Measurements from ENCODE around the gene HAUS1.
"Not testable (repeated sequence)": the region's sequence is repeated elsewhere in the genome, so short reads cannot be mapped to it uniquely, and the experiment has no call there.

Gene HAUS1

GRCh38 chr18:46113751-46114150 is 9.6 kb downstream of the HAUS1 start:
- Histone ChIP-seq H3K4me3 (ENCODE audit: insufficient read depth, low read depth, low read length) (no peak overlapping the region), H3K9me3 (ENCODE audit: control insufficient read depth, low read length) (no peaks in the 10 kb centered on the region), H3K27me3 (ENCODE audit: control insufficient read depth, insufficient read depth, low read length, poor library complexity, severe bottlenecking) (no peaks in the 10 kb centered on the region), H3K36me3 (ENCODE audit: control insufficient read depth, insufficient read depth, low read length) (peaks cover 26% of the 10 kb centered on the region), H3K27ac (ENCODE audit: insufficient read depth, low read depth, low read length, poor library complexity, severe bottlenecking) (no peak overlapping the region), H3K4me1 (ENCODE audit: control insufficient read depth, insufficient read depth, low read length) (no peaks in the 10 kb centered on the region)
- WGBS, 2 experiments, result 100% methylated on average over 1 of the region's 1 CpG

- peaks cover 58% of the 10 kb centered on the region for H3K36me3 ChIP-seq (ENCODE audit: control insufficient read depth, insufficient read depth, low read length)
- not testable (repeated sequence) for H3K27me3 ChIP-seq (ENCODE audit: control insufficient read depth, insufficient read depth, low read length, poor library complexity, severe bottlenecking); H3K9me3 ChIP-seq (ENCODE audit: control insufficient read depth, low read length); H3K4me3 ChIP-seq (ENCODE audit: insufficient read depth, low read depth, low read length); H3K27ac ChIP-seq (ENCODE audit: insufficient read depth, low read depth, low read length, poor library complexity, severe bottlenecking); H3K4me1 ChIP-seq (ENCODE audit: control insufficient read depth, insufficient read depth, low read length)
- WGBS, 2 experiments, result 93 to 97% methylated on average over 4 of the region's 4 CpGs
Observed at GRCh38 chr18:46126625-46127024, 22.4 kb downstream of the HAUS1 start.

- Histone ChIP-seq H3K27me3 (ENCODE audit: control insufficient read depth, insufficient read depth, low read length, poor library complexity, severe bottlenecking) (no peaks in the 10 kb centered on the region), H3K36me3 (ENCODE audit: control insufficient read depth, insufficient read depth, low read length) (peaks cover 31% of the 10 kb centered on the region), H3K4me1 (ENCODE audit: control insufficient read depth, insufficient read depth, low read length) (no peaks in the 10 kb centered on the region), H3K9me3 (ENCODE audit: control insufficient read depth, low read length) (no peaks in the 10 kb centered on the region), H3K27ac (ENCODE audit: insufficient read depth, low read depth, low read length, poor library complexity, severe bottlenecking) (no peak overlapping the region), H3K4me3 (ENCODE audit: insufficient read depth, low read depth, low read length) (no peak overlapping the region)
- 93 to 95% methylated on average over 2 of the region's 2 CpGs for WGBS, 2 experiments
Observed at GRCh38 chr18:46130061-46130460, 25.9 kb downstream of the HAUS1 start.

- not testable (repeated sequence) for H3K27me3 ChIP-seq (ENCODE audit: control insufficient read depth, insufficient read depth, low read length, poor library complexity, severe bottlenecking); H3K4me1 ChIP-seq (ENCODE audit: control insufficient read depth, insufficient read depth, low read length); H3K27ac ChIP-seq (ENCODE audit: insufficient read depth, low read depth, low read length, poor library complexity, severe bottlenecking); H3K9me3 ChIP-seq (ENCODE audit: control insufficient read depth, low read length); H3K4me3 ChIP-seq (ENCODE audit: insufficient read depth, low read depth, low read length)
- 91 to 95% methylated on average over 5 of the region's 8 CpGs for WGBS, 2 experiments
- H3K36me3 ChIP-seq (ENCODE audit: control insufficient read depth, insufficient read depth, low read length), result peaks cover 29% of the 10 kb centered on the region
Observed at GRCh38 chr18:46130549-46130948, 26.4 kb downstream of the HAUS1 start.

GRCh38 chr18:46133534-46133933 is 29.3 kb downstream of the HAUS1 start:
- WGBS, 2 experiments, result 94 to 100% methylated on average over 3 of the region's 3 CpGs
- Histone ChIP-seq H3K4me1 (ENCODE audit: control insufficient read depth, insufficient read depth, low read length) (no peaks in the 10 kb centered on the region), H3K9me3 (ENCODE audit: control insufficient read depth, low read length) (no peaks in the 10 kb centered on the region)

GRCh38 chr18:46134920-46135675 is 30.9 kb downstream of the HAUS1 start:
- 75 to 78% methylated on average over 9 of the region's 9 CpGs for WGBS, 2 experiments

More at GRCh38 chr18:46133534-46133933, 29.3 kb downstream of the HAUS1 start:
- peaks cover 14% of the 10 kb centered on the region for H3K36me3 ChIP-seq (ENCODE audit: control insufficient read depth, insufficient read depth, low read length)
- H3K27ac ChIP-seq (ENCODE audit: insufficient read depth, low read depth, low read length, poor library complexity, severe bottlenecking), result no peak overlapping the region
- no peak overlapping the region for H3K4me3 ChIP-seq (ENCODE audit: insufficient read depth, low read depth, low read length)
- H3K27me3 ChIP-seq (ENCODE audit: control insufficient read depth, insufficient read depth, low read length, poor library complexity, severe bottlenecking), result no peaks in the 10 kb centered on the region

GRCh38 chr18:46140173-46140572 is 36.0 kb downstream of the HAUS1 start:
- Histone ChIP-seq H3K4me3 (ENCODE audit: insufficient read depth, low read depth, low read length) (no peak overlapping the region), H3K27me3 (ENCODE audit: control insufficient read depth, insufficient read depth, low read length, poor library complexity, severe bottlenecking) (no peaks in the 10 kb centered on the region), H3K4me1 (ENCODE audit: control insufficient read depth, insufficient read depth, low read length) (no peaks in the 10 kb centered on the region), H3K27ac (ENCODE audit: insufficient read depth, low read depth, low read length, poor library complexity, severe bottlenecking) (no peak overlapping the region), H3K36me3 (ENCODE audit: control insufficient read depth, insufficient read depth, low read length) (no peaks in the 10 kb centered on the region), H3K9me3 (ENCODE audit: control insufficient read depth, low read length) (no peaks in the 10 kb centered on the region)
- WGBS, 2 experiments, result 83 to 97% methylated on average over 3 to 4 of the region's 4 CpGs

More at GRCh38 chr18:46134920-46135675, 30.9 kb downstream of the HAUS1 start:
- H3K36me3 ChIP-seq (ENCODE audit: control insufficient read depth, insufficient read depth, low read length), result peaks cover 2% of the 10 kb centered on the region
- no peak overlapping the region for H3K27ac ChIP-seq (ENCODE audit: insufficient read depth, low read depth, low read length, poor library complexity, severe bottlenecking)
- H3K27me3 ChIP-seq (ENCODE audit: control insufficient read depth, insufficient read depth, low read length, poor library complexity, severe bottlenecking), result no peaks in the 10 kb centered on the region
- no peak overlapping the region for H3K4me3 ChIP-seq (ENCODE audit: insufficient read depth, low read depth, low read length)
- no peaks in the 10 kb centered on the region for H3K4me1 ChIP-seq (ENCODE audit: control insufficient read depth, insufficient read depth, low read length)
- H3K9me3 ChIP-seq (ENCODE audit: control insufficient read depth, low read length), result no peaks in the 10 kb centered on the region

GRCh38 chr18:46141199-46141598 is 37.0 kb downstream of the HAUS1 start:
- Histone ChIP-seq H3K27me3 (ENCODE audit: control insufficient read depth, insufficient read depth, low read length, poor library complexity, severe bottlenecking) (no peaks in the 10 kb centered on the region), H3K4me3 (ENCODE audit: insufficient read depth, low read depth, low read length) (no peak overlapping the region), H3K36me3 (ENCODE audit: control insufficient read depth, insufficient read depth, low read length) (no peaks in the 10 kb centered on the region), H3K27ac (ENCODE audit: insufficient read depth, low read depth, low read length, poor library complexity, severe bottlenecking) (no peak overlapping the region), H3K9me3 (ENCODE audit: control insufficient read depth, low read length) (no peaks in the 10 kb centered on the region), H3K4me1 (ENCODE audit: control insufficient read depth, insufficient read depth, low read length) (no peaks in the 10 kb centered on the region)
- whole genome bisulfite sequencing, 2 experiments, result 93 to 96% methylated on average over 4 of the region's 4 CpGs

- 17 to 28% methylated on average over 2 of the region's 2 CpGs for WGBS, 2 experiments
- Histone ChIP-seq H3K4me1 (ENCODE audit: control insufficient read depth, insufficient read depth, low read length) (peaks cover 17% of the 10 kb centered on the region), H3K4me3 (ENCODE audit: insufficient read depth, low read depth, low read length) (no peak overlapping the region), H3K36me3 (ENCODE audit: control insufficient read depth, insufficient read depth, low read length) (no peaks in the 10 kb centered on the region), H3K27ac (ENCODE audit: insufficient read depth, low read depth, low read length, poor library complexity, severe bottlenecking) (no peak overlapping the region), H3K27me3 (ENCODE audit: control insufficient read depth, insufficient read depth, low read length, poor library complexity, severe bottlenecking) (no peaks in the 10 kb centered on the region), H3K9me3 (ENCODE audit: control insufficient read depth, low read length) (no peaks in the 10 kb centered on the region)
Observed at GRCh38 chr18:46148810-46149209, 44.6 kb downstream of the HAUS1 start.

GRCh38 chr18:46152436-46152807 is 48.2 kb downstream of the HAUS1 start:
- H3K27ac ChIP-seq (ENCODE audit: insufficient read depth, low read depth, low read length, poor library complexity, severe bottlenecking), result peak overlapping the region; percentile 8
- no peaks in the 10 kb centered on the region for H3K9me3 ChIP-seq (ENCODE audit: control insufficient read depth, low read length)
- H3K27me3 ChIP-seq (ENCODE audit: control insufficient read depth, insufficient read depth, low read length, poor library complexity, severe bottlenecking), result no peaks in the 10 kb centered on the region
- 83 to 84% methylated on average over 7 of the region's 7 CpGs for WGBS, 2 experiments
- H3K36me3 ChIP-seq (ENCODE audit: control insufficient read depth, insufficient read depth, low read length), result no peaks in the 10 kb centered on the region
- no peak overlapping the region for H3K4me3 ChIP-seq (ENCODE audit: insufficient read depth, low read depth, low read length)
- H3K4me1 ChIP-seq (ENCODE audit: control insufficient read depth, insufficient read depth, low read length), result peaks cover 23% of the 10 kb centered on the region

Measured in ectodermal cell (in vitro differentiated cells).